Measurements from ENCODE around the gene SLC26A1. TPM values are rescaled to one million over a fixed set of nuclear protein-coding genes. Genes with fewer than 3 reads are reported as not detected.
A peak's percentile ranks its signal among the peaks of the same experiment; 100 is the strongest.

The SLC26A1 gene
- total and polyA plus RNA-seq, 8 donors, result 0.35 to 8.6 (median 5.2) TPM

- ATAC-seq (no peak), DNase-seq (no peak)
- TF ChIP-seq CTCF (IDR thresholded peaks at IDR 0.05), result no peak
- intact Hi-C loops (cut with DNase I), result no loop called here
- H3K27me3 ChIP-seq, result peaks cover 6 to 27% of the 10 kb centered on the region in 2 donors
- no peak overlapping the region for H3K4me3 ChIP-seq
- H3K4me1 ChIP-seq, result peaks cover 15 to 29% of the 10 kb centered on the region in 2 donors
- H3K9me3 ChIP-seq, result no peaks in the 10 kb centered on the region
- H3K36me3 ChIP-seq, result no peaks in the 10 kb centered on the region
- H3K27ac ChIP-seq, result no peak overlapping the region
Observed at GRCh38 chr4:1013225-1014073, 20.2 kb upstream of the SLC26A1 start.

GRCh38 chr4:1012034-1012739 is 19.0 kb upstream of the SLC26A1 start:
- H3K27ac ChIP-seq, result no peak overlapping the region
- no peaks in the 10 kb centered on the region for H3K36me3 ChIP-seq
- no peaks in the 10 kb centered on the region for H3K9me3 ChIP-seq
- peaks cover 15 to 29% of the 10 kb centered on the region in 2 donors for H3K4me1 ChIP-seq
- H3K4me3 ChIP-seq, result peak overlapping the region; percentile 34 to 49
- intact Hi-C loops (cut with DNase I), result no loop called here
- peak; percentile 1 for ATAC-seq
- TF ChIP-seq CTCF (IDR thresholded peaks at IDR 0.05), result no peak
- peaks cover 14 to 40% of the 10 kb centered on the region in 2 donors for H3K27me3 ChIP-seq
- DNase-seq, result no peak

GRCh38 chr4:1011666-1012033 is 18.4 kb upstream of the SLC26A1 start:
- peak overlapping the region in 1 of 2 donors; percentile 62 for H3K4me3 ChIP-seq
- no peak for TF ChIP-seq CTCF (IDR thresholded peaks at IDR 0.05)
- peaks cover 15 to 29% of the 10 kb centered on the region in 2 donors for H3K4me1 ChIP-seq
- no peaks in the 10 kb centered on the region for H3K9me3 ChIP-seq
- ATAC-seq, result no peak
- H3K27me3 ChIP-seq, result peaks cover 14 to 45% of the 10 kb centered on the region in 2 donors
- intact Hi-C loops (cut with DNase I), result no loop called here
- H3K27ac ChIP-seq, result no peak overlapping the region
- no peaks in the 10 kb centered on the region for H3K36me3 ChIP-seq
- no peak for DNase-seq

- Histone ChIP-seq H3K27me3 (peaks cover 17 to 50% of the 10 kb centered on the region in 2 donors), H3K4me3 (peak within 1 kb of the TSS; percentile 34 to 62), H3K4me1 (peaks cover 15 to 29% of the 10 kb centered on the region in 2 donors), H3K27ac (peak within 1 kb of the TSS; percentile 56 to 66), H3K36me3 (no peaks in the 10 kb centered on the region), H3K9me3 (no peaks in the 10 kb centered on the region)
- ATAC-seq (peak; percentile 62), DNase-seq (peak; percentile 84 to 96 (median 93))
- intact Hi-C loops (cut with DNase I), result no loop called here
- no peak for TF ChIP-seq CTCF (IDR thresholded peaks at IDR 0.05)
Observed at GRCh38 chr4:1011022-1011665, 17.9 kb upstream of the SLC26A1 start, which contains the start of gene FGFRL1. FGFRL1 (plus strand) TSS chr4:1011626; CDS start chr4:1012486, 860 bp downstream.
